ENCODE measurements around the gene MID1IP1.

MID1IP1 gene

GRCh38 chrX:38816155-38816554 is 14.9 kb downstream of the MID1IP1 start:
- peak; percentile 43 for DNase-seq (ENCODE audit: low spot score)

DNA sequence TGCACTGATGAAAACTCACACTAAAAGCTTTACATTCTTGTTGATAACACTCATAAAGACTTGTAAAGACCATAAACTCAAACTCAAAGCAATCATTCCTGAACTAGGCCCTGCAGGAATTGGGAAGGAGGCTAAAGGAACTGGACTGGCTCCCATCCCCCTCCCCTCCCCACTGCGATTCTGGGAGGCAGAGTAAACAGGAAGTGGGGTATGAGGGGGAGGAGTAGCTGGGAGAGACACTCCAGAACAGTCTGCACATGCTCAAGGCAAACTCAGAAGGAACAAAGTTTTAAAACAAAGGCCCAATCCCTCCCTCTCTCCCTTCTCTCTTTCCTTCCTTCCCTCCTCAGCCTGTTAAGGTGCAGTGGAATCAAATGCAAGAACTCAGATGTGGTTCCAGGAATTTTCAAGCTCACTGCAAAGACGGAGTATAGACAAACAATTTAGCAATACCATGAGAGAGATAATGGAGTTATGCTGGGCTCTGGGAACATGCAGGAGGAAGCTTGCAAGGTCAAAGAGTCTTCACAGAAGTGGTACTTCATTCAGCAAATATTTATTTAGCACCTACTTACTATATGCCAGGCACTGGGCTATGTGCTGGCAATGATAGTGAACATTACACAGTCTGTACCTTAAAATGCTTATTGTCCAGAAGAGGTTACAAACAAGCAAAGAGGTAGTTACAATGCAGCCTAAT is 15.9 kb downstream of the MID1IP1 start:
- peak; percentile 30 for DNase-seq (ENCODE audit: low spot score)

DNA sequence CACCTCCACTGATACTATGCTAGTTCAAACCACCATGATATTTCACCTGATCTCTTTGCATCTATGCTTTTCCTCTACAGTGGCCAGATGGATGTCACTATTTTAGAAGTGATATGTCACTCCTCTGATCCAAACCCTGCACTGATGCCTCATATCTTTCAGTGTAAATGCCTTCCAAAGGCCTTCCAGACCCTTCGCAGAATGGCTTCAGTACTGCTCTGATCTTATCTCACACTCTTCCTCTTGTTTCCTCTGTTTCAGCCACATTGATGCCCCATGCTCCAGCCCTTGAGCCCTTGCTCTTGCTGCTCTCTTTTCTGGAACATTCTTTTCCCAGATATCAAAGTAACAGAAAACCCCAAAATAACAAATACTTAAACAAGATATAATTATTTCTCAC is 17.9 kb downstream of the MID1IP1 start:
- DNase-seq (ENCODE audit: low spot score), result no peak

- DNase-seq (ENCODE audit: low spot score), result no peak
Observed at GRCh38 chrX:38819709-38820108, 18.4 kb downstream of the MID1IP1 start.

DNA sequence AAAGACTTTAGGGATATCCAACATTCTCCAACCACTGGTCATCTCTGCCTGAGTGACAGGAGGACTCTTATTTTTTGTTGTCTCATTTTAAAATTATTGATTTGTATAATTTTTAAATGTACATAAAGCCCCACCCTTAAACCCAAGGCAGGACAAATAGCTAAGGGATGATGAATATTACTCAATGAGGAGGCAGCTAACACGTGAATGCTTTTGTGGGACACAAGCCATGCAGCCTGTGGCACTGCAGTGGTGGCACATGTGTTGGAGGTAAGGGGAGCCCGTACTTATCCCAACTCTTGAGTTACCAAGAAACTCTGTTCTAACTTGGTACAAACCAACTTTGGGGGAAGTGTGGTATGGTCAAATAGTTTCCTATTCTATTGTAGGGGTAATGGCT is 19.5 kb downstream of the MID1IP1 start:
- DNase-seq (ENCODE audit: low spot score), result no peak

DNA sequence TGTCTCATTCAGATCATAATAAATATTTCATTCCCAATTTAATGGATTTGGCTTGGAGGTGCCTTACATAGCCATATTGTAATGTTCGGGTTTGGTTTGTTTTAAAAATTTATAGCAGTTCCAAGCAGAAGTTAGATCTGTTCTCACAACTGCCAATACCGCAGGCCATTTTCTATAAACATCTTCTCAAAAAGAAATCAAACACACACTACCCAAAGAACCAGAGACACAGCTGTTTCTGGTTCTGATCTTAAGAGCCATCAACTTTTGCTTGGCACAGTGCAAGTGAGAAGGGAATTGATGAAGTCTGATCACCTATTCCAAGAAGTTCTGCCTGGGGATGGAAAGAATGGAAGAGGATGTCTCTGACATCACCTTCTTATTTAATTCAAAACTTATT is 22.9 kb downstream of the MID1IP1 start:
- no peak for DNase-seq (ENCODE audit: low spot score)

DNA sequence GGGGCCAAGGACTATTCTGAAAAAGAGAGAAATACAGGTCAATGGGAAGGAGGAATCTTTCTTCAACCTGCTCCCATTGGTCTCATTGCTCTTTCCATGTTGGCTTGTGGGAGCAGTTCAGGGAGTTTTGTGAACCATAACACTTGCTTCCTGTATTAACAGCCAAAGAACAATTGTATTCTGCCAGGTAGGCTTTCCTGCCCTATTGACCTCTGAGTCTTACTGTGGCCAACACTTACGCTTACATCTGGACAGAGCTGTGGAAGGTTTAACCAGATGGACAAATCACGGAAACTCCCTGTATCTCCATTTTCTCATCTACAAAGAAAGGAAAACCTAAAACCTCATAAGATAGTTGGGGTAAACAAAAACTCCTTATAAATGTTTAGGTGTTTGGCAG is 30.7 kb downstream of the MID1IP1 start:
- no peak for DNase-seq (ENCODE audit: low spot score)

DNA sequence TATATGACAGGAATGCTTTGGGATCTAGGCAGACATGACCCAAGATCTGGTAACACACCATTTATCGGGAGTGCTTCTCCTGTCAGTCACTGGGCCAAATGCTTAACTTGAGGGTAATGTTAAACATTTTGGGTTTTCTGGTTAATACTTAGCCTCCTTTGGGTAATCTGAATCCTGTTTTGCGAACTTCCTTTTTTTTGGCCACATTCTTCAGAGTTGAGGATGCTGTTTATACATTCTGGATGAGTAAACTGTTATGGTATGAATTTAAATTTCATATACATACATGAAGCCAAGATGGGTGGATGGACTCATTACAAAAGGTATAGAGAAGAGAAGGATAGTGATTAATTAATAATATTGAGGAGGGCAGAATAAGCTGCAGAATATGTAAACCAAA is 36.1 kb downstream of the MID1IP1 start:
- DNase-seq (ENCODE audit: low spot score), result no peak

GRCh38 chrX:38839277-38839676 is 38.0 kb downstream of the MID1IP1 start:
- no peak for DNase-seq (ENCODE audit: low spot score)

DNA sequence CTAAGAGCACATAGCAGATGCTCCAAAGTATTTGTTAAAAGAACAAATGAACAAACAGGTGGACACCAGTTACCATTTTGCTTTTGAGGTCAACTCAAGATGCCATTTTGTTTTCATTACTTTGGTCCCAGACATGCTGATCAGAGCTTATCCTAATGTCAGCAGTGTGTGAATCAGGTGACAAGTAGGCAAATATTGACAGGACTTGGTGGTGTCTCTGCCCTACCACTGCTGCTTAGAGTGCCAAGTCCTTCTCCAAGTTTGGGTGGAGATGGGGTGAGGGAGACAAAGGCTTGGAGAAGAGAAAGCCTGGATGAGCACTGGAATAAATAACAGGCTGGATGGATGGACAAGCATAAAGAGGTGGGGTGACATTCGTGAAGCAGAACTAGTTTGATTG is 38.7 kb downstream of the MID1IP1 start:
- no peak for DNase-seq (ENCODE audit: low spot score)

DNA sequence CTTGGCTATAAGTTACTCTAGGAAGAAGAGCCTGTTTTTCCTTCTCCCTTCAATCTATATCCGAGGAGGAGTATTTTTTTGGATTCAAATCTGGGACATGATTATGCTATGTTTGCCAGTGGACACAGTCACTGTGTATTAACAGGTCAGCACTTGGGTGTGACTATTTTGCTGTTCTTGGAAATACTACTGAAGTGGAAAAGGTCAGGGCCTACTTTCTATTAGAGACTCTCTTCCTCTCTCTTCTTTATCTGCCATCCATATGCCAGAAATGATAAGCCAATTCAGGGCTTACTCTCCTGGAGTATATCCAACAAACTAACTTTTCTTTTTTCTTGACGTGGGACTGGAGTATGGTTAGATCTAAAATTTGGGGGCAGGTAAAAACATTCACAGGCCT is 40.5 kb downstream of the MID1IP1 start:
- no peak for DNase-seq (ENCODE audit: low spot score)

DNA sequence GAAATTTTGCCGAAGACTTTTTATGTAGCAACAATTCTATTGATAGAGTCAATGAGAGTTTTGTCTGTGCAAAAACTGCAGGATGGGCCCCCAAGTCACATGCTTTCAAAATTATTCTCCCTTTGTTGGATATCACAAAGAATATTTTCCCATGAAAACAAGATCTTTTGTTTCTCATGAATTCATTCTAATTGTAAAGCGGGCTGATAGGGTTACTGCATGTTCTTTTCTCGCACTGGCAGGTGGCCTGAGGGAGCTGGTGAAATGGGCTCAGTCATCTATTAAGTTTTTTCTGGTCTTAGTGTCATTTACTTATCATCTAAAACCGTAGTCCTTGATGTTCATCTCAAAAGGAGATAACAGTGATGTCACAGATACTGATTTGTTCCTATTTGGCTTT is 44.2 kb downstream of the MID1IP1 start:
- no peak for DNase-seq (ENCODE audit: low spot score)

DNA sequence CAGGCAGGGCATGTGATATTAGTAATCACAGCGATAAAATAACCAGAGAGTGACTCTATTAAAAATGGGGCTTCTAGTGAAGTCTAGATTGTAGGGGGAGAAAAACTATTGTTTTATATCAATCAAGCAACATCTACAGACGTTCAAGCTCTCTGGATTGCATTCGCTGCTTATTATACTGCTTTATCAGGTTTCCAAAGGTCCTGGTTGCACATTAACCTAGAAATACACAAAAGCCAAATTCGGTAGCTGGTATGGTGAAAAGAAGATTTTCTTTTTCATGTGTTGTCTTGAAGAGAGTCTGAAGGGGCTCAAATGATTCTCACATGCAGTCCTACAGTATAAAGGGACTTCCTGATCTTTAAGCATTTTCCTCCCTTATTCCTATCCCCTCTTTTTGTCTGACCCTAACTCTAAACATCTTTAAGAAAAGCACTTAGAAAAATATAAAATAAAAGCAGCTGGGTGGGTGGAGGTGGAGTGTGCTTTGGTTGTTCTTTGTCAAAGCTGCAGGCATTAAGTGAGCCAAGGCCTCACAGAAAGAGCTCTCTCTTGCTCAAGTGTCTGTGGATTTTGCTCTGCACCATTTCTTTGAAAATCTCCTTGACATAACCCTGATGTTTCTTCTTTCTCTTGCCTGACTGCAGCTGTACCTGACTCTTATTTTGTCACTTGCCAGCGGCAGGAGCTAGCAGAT is 46.1 kb downstream of the MID1IP1 start:
- no peak for DNase-seq (ENCODE audit: low spot score)

DNA sequence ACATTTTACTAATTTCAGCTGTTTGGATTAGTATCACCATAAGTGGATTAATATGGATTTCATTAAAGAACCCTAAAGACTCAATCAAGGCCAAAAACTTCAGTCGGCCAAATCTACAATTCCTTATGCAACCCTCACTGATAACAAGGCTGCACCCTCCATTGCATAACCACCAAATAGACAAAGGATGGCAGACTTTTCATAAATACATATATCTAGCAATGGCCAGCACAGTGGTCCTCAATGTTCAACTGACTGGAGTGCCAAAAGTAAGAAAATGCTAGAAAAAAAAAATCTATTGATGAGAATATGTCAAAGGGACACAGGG is 46.6 kb downstream of the MID1IP1 start:
- no peak for DNase-seq (ENCODE audit: low spot score)

GRCh38 chrX:38848671-38849455 is 47.6 kb downstream of the MID1IP1 start:
- DNase-seq (ENCODE audit: low spot score), result no peak

GRCh38 chrX:38850807-38851544 is 49.7 kb downstream of the MID1IP1 start:
- no peak for DNase-seq (ENCODE audit: low spot score)

GRCh38 chrX:38854305-38854704 is 53.0 kb downstream of the MID1IP1 start:
- no peak for DNase-seq (ENCODE audit: low spot score)

All from CD4-positive, alpha-beta T cell treated with Interleukin-6 at 100 ng/mL for 8 hours (primary cell).